DOHH2 (cell line): ENCODE results near the gene PCYOX1L.

Source experiments
- EZH2phosphoT487 ChIP-seq: fragments of 200-600 bp; sonication (generic); IDR thresholded peaks from 2 replicates; pipeline ENCODE4 v1.6.1; 2017; ENCODE audit warnings: borderline replicate concordance, mild to moderate bottlenecking, antibody characterized with exemption, low read length, moderate library complexity, mixed read lengths
- TF ChIP-seq, protein P1 (sequence below): fragments of 200-600 bp; sonication (generic); IDR thresholded peaks from one replicate; pipeline ENCODE4 v1.5.1; 2014; ENCODE audit warnings: antibody characterized with exemption, mild to moderate bottlenecking, low read depth, low read length; ENCODE audit not compliant: poor library complexity, severe bottlenecking

DNA sequence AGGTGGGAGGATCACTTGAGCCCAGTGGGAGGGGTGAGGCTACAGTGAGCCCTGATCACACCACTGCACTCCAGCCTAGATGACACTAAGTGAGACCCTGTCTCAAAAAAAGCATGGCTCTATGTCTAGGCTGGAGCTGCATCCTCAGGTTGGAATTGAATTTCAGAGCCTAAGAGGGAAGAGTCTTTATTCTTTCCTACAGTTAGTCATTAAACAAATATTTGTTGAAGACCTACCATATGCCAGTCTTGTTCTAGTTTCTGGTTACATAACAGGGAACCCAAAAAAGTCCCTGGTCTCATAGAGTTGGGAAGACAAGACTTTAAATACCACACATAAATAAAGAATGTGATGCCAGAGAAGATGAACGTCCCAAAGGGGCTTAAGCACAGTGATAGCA lies 19.5 kb upstream of the PCYOX1L start:
- TF ChIP-seq, protein P1, sequence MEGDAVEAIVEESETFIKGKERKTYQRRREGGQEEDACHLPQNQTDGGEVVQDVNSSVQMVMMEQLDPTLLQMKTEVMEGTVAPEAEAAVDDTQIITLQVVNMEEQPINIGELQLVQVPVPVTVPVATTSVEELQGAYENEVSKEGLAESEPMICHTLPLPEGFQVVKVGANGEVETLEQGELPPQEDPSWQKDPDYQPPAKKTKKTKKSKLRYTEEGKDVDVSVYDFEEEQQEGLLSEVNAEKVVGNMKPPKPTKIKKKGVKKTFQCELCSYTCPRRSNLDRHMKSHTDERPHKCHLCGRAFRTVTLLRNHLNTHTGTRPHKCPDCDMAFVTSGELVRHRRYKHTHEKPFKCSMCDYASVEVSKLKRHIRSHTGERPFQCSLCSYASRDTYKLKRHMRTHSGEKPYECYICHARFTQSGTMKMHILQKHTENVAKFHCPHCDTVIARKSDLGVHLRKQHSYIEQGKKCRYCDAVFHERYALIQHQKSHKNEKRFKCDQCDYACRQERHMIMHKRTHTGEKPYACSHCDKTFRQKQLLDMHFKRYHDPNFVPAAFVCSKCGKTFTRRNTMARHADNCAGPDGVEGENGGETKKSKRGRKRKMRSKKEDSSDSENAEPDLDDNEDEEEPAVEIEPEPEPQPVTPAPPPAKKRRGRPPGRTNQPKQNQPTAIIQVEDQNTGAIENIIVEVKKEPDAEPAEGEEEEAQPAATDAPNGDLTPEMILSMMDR = no peak
- no peak for TF ChIP-seq EZH2phosphoT487
